ENCODE results near the gene GALNT10.

The GALNT10 gene

GRCh38 chr5:154332451-154332850 lies 141.9 kb downstream of the GALNT10 start:
- no CpG with 5 or more reads among the region's 6 CpGs for WGBS (ENCODE audit: extremely low coverage, insufficient coverage, low lambda C conversion rate)
- Histone ChIP-seq H3K27me3 (ENCODE audit: insufficient read depth, low read length, poor library complexity) (no peaks in the 10 kb centered on the region), H3K18ac (ENCODE audit: low read length) (no peak overlapping the region), H3K4me2 (ENCODE audit: low read length) (no peak overlapping the region), H3K4me3 (ENCODE audit: low read length) (no peak overlapping the region), H2BK120ac (ENCODE audit: low read depth, low read length) (no peak overlapping the region), H2AK5ac (ENCODE audit: low read length) (no peak overlapping the region), H3K56ac (ENCODE audit: low read length) (no peak overlapping the region), H3K36me3 (ENCODE audit: control insufficient read depth, insufficient read depth, low read length) (no peaks in the 10 kb centered on the region), H2BK15ac (replicated peaks; ENCODE audit: low read depth) (no peak overlapping the region), H3K23ac (ENCODE audit: low read length) (no peak overlapping the region), H3K4me1 (ENCODE audit: control insufficient read depth, low read depth, low read length) (no peaks in the 10 kb centered on the region), H3K4ac (ENCODE audit: low read depth, low read length) (no peak overlapping the region), H3K27ac (ENCODE audit: low read depth, low read length) (no peak overlapping the region), H4K8ac (ENCODE audit: low read depth, low read length) (no peak overlapping the region), H3K79me2 (ENCODE audit: control insufficient read depth, insufficient read depth, low read length) (no peaks in the 10 kb centered on the region), H2BK5ac (ENCODE audit: low read length) (no peak overlapping the region), H3K9ac (ENCODE audit: low read length) (no peak overlapping the region), H3K79me1 (ENCODE audit: low read length) (no peaks in the 10 kb centered on the region), H4K5ac (ENCODE audit: low read length) (no peak overlapping the region)
- no peak for DNase-seq

DNA sequence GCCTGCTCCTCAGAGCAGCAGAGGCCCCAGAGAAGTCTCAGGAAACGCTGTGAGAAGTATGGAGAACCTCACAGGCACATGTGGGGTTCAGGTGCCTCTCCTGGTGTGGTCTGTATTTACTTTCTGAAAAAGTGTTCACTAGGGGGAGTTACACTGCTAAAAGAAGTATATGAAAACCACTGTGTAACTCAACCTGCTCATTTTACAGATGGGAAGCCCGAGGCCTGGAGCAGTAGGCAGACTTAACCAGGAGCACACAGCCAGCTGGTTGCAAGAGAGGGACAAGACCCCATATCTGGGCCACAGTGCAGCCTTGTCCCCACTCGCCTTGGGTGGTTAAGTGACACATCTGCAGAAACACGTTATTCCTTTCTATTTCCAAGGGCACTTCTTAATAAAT lies 142.5 kb downstream of the GALNT10 start:
- no peak overlapping the region for H3K18ac ChIP-seq (ENCODE audit: low read length)
- no CpG with 5 or more reads among the region's 4 CpGs for WGBS (ENCODE audit: extremely low coverage, insufficient coverage, low lambda C conversion rate)
- no peak overlapping the region for H4K5ac ChIP-seq (ENCODE audit: low read length)
- H3K27ac ChIP-seq (ENCODE audit: low read depth, low read length) = no peak overlapping the region
- H3K36me3 ChIP-seq (ENCODE audit: control insufficient read depth, insufficient read depth, low read length) = no peaks in the 10 kb centered on the region
- H3K4me2 ChIP-seq (ENCODE audit: low read length) = no peak overlapping the region
- H2BK5ac ChIP-seq (ENCODE audit: low read length) = no peak overlapping the region
- H3K4me1 ChIP-seq (ENCODE audit: control insufficient read depth, low read depth, low read length) = no peaks in the 10 kb centered on the region
- H3K23ac ChIP-seq (ENCODE audit: low read length) = no peak overlapping the region
- H3K4me3 ChIP-seq (ENCODE audit: low read length) = no peak overlapping the region
- no peak overlapping the region for H3K9ac ChIP-seq (ENCODE audit: low read length)
- no peak overlapping the region for H3K4ac ChIP-seq (ENCODE audit: low read depth, low read length)
- no peak overlapping the region for H2BK120ac ChIP-seq (ENCODE audit: low read depth, low read length)
- no peaks in the 10 kb centered on the region for H3K79me2 ChIP-seq (ENCODE audit: control insufficient read depth, insufficient read depth, low read length)
- H3K79me1 ChIP-seq (ENCODE audit: low read length) = no peaks in the 10 kb centered on the region
- no peak overlapping the region for H3K56ac ChIP-seq (ENCODE audit: low read length)
- no peak overlapping the region for H4K8ac ChIP-seq (ENCODE audit: low read depth, low read length)
- H3K27me3 ChIP-seq (ENCODE audit: insufficient read depth, low read length, poor library complexity) = no peaks in the 10 kb centered on the region
- DNase-seq = no peak
- H2BK15ac ChIP-seq (replicated peaks; ENCODE audit: low read depth) = no peak overlapping the region
- no peak overlapping the region for H2AK5ac ChIP-seq (ENCODE audit: low read length)

DNA sequence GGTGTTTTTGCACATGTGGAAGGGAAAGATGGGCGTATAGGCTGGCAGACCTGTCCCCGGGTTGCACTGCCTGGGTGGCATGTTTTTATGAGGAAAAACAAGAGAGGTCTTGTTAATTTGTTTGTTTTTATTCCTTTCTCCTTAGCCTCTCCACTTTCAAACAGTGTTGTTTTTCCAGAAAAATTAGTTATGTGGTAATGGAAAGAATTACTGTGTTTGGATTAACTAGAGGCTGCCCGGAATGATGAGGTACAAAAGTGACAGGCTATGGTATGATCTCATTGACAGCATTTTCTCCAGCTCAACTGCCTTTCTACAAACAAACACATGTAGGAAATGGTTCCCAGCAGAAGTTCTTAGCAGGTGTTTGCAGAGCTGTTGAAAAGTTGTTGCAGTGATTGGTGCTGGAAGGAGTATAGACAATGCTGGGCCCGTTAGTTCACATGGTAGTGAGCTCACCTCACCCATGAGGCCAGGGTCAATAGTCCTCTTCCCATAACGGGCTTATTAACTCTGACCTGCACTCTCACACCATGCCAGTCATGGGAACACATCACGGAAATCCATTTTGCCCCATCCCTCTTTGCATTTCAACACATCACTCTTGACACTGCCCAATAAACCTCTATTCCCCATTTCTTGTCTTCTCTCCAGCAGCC lies 144.0 kb downstream of the GALNT10 start:
- no peak overlapping the region for H4K5ac ChIP-seq (ENCODE audit: low read length)
- H3K79me2 ChIP-seq (ENCODE audit: control insufficient read depth, insufficient read depth, low read length) = no peaks in the 10 kb centered on the region
- H2AK5ac ChIP-seq (ENCODE audit: low read length) = no peak overlapping the region
- H3K36me3 ChIP-seq (ENCODE audit: control insufficient read depth, insufficient read depth, low read length) = no peaks in the 10 kb centered on the region
- no peaks in the 10 kb centered on the region for H3K79me1 ChIP-seq (ENCODE audit: low read length)
- no peak for DNase-seq
- H3K23ac ChIP-seq (ENCODE audit: low read length) = no peak overlapping the region
- H3K4me1 ChIP-seq (ENCODE audit: control insufficient read depth, low read depth, low read length) = no peaks in the 10 kb centered on the region
- no peak overlapping the region for H2BK5ac ChIP-seq (ENCODE audit: low read length)
- H3K27me3 ChIP-seq (ENCODE audit: insufficient read depth, low read length, poor library complexity) = no peaks in the 10 kb centered on the region
- H3K4me2 ChIP-seq (ENCODE audit: low read length) = no peak overlapping the region
- H3K18ac ChIP-seq (ENCODE audit: low read length) = no peak overlapping the region
- H3K9ac ChIP-seq (ENCODE audit: low read length) = no peak overlapping the region
- H2BK120ac ChIP-seq (ENCODE audit: low read depth, low read length) = no peak overlapping the region
- no peak overlapping the region for H2BK15ac ChIP-seq (replicated peaks; ENCODE audit: low read depth)
- H3K27ac ChIP-seq (ENCODE audit: low read depth, low read length) = no peak overlapping the region
- H3K4me3 ChIP-seq (ENCODE audit: low read length) = no peak overlapping the region
- H4K8ac ChIP-seq (ENCODE audit: low read depth, low read length) = no peak overlapping the region
- H3K4ac ChIP-seq (ENCODE audit: low read depth, low read length) = no peak overlapping the region
- WGBS (ENCODE audit: extremely low coverage, insufficient coverage, low lambda C conversion rate) = no CpG with 5 or more reads among the region's 6 CpGs
- H3K56ac ChIP-seq (ENCODE audit: low read length) = no peak overlapping the region

DNA sequence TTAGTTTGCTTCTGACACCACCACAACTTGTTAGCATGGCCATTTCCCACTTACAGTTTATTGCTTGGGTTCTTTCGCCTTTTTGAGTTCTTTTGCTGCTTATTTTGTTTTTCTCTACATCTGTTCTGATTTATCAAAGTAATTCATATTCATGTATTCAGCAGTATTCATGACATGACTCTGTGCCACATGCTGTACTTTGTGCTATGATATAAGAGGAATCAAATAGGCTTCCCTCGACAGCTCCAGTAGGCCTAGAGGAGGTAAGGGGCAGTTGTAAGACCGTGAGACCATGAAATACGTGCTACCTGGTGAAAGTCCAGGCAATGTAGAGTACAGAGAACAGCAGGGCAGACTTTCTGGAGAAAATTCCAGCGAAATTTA lies 144.5 kb downstream of the GALNT10 start:
- Histone ChIP-seq H2AK5ac (ENCODE audit: low read length) (no peak overlapping the region), H4K8ac (ENCODE audit: low read depth, low read length) (no peak overlapping the region), H3K23ac (ENCODE audit: low read length) (no peak overlapping the region), H4K5ac (ENCODE audit: low read length) (no peak overlapping the region), H3K27me3 (ENCODE audit: insufficient read depth, low read length, poor library complexity) (no peaks in the 10 kb centered on the region), H3K4ac (ENCODE audit: low read depth, low read length) (no peak overlapping the region), H3K79me1 (ENCODE audit: low read length) (no peaks in the 10 kb centered on the region), H2BK5ac (ENCODE audit: low read length) (no peak overlapping the region), H3K36me3 (ENCODE audit: control insufficient read depth, insufficient read depth, low read length) (no peaks in the 10 kb centered on the region), H2BK120ac (ENCODE audit: low read depth, low read length) (no peak overlapping the region), H2BK15ac (replicated peaks; ENCODE audit: low read depth) (no peak overlapping the region), H3K27ac (ENCODE audit: low read depth, low read length) (no peak overlapping the region), H3K4me1 (ENCODE audit: control insufficient read depth, low read depth, low read length) (no peaks in the 10 kb centered on the region), H3K18ac (ENCODE audit: low read length) (no peak overlapping the region), H3K4me2 (ENCODE audit: low read length) (no peak overlapping the region), H3K56ac (ENCODE audit: low read length) (no peak overlapping the region), H3K79me2 (ENCODE audit: control insufficient read depth, insufficient read depth, low read length) (no peaks in the 10 kb centered on the region), H3K4me3 (ENCODE audit: low read length) (no peak overlapping the region), H3K9ac (ENCODE audit: low read length) (no peak overlapping the region)
- no CpG with 5 or more reads among the region's 5 CpGs for WGBS (ENCODE audit: extremely low coverage, insufficient coverage, low lambda C conversion rate)
- DNase-seq = no peak

- Histone ChIP-seq H3K4me1 (ENCODE audit: control insufficient read depth, low read depth, low read length) (no peaks in the 10 kb centered on the region), H3K4ac (ENCODE audit: low read depth, low read length) (no peak overlapping the region), H3K27ac (ENCODE audit: low read depth, low read length) (no peak overlapping the region), H2BK120ac (ENCODE audit: low read depth, low read length) (no peak overlapping the region), H3K23ac (ENCODE audit: low read length) (no peak overlapping the region), H3K4me2 (ENCODE audit: low read length) (no peak overlapping the region), H3K79me1 (ENCODE audit: low read length) (no peaks in the 10 kb centered on the region), H2BK5ac (ENCODE audit: low read length) (no peak overlapping the region), H4K5ac (ENCODE audit: low read length) (no peak overlapping the region), H3K18ac (ENCODE audit: low read length) (no peak overlapping the region), H2BK15ac (replicated peaks; ENCODE audit: low read depth) (no peak overlapping the region), H3K27me3 (ENCODE audit: insufficient read depth, low read length, poor library complexity) (no peaks in the 10 kb centered on the region), H3K79me2 (ENCODE audit: control insufficient read depth, insufficient read depth, low read length) (no peaks in the 10 kb centered on the region), H4K8ac (ENCODE audit: low read depth, low read length) (no peak overlapping the region), H3K9ac (ENCODE audit: low read length) (no peak overlapping the region), H3K56ac (ENCODE audit: low read length) (no peak overlapping the region), H3K36me3 (ENCODE audit: control insufficient read depth, insufficient read depth, low read length) (no peaks in the 10 kb centered on the region), H3K4me3 (ENCODE audit: low read length) (no peak overlapping the region), H2AK5ac (ENCODE audit: low read length) (no peak overlapping the region)
- WGBS (ENCODE audit: extremely low coverage, insufficient coverage, low lambda C conversion rate) = no CpG with 5 or more reads among the region's 6 CpGs
- no peak for DNase-seq
Observed at GRCh38 chr5:154341620-154342019, 151.1 kb downstream of the GALNT10 start.

DNA sequence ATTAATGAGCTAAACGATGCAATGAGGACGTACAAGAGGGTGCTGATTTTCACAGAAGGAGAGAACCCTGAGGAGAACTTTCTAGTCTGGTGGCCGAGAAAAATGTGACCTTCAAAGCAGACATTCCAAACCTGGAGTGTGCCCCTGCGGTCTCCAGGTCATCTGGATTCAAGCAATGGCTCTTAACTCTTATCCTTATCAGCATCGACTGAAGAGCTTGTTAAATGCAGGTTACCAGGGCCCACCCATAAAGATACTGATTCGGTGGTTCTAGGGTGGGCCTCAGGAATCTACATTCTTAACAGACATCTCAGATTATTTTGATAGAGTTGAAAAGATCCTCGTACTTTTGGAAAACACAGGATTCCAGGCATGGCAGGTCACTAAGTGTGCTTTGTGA lies 151.7 kb downstream of the GALNT10 start:
- Histone ChIP-seq H3K23ac (ENCODE audit: low read length) (no peak overlapping the region), H3K79me1 (ENCODE audit: low read length) (no peaks in the 10 kb centered on the region), H2BK5ac (ENCODE audit: low read length) (no peak overlapping the region), H3K27ac (ENCODE audit: low read depth, low read length) (no peak overlapping the region), H3K18ac (ENCODE audit: low read length) (no peak overlapping the region), H2BK15ac (replicated peaks; ENCODE audit: low read depth) (no peak overlapping the region), H2AK5ac (ENCODE audit: low read length) (no peak overlapping the region), H2BK120ac (ENCODE audit: low read depth, low read length) (no peak overlapping the region), H3K79me2 (ENCODE audit: control insufficient read depth, insufficient read depth, low read length) (no peaks in the 10 kb centered on the region), H3K4me2 (ENCODE audit: low read length) (no peak overlapping the region), H3K27me3 (ENCODE audit: insufficient read depth, low read length, poor library complexity) (no peaks in the 10 kb centered on the region), H4K5ac (ENCODE audit: low read length) (no peak overlapping the region), H3K56ac (ENCODE audit: low read length) (no peak overlapping the region), H3K9ac (ENCODE audit: low read length) (no peak overlapping the region), H4K8ac (ENCODE audit: low read depth, low read length) (no peak overlapping the region), H3K36me3 (ENCODE audit: control insufficient read depth, insufficient read depth, low read length) (no peaks in the 10 kb centered on the region), H3K4me3 (ENCODE audit: low read length) (no peak overlapping the region), H3K4ac (ENCODE audit: low read depth, low read length) (no peak overlapping the region), H3K4me1 (ENCODE audit: control insufficient read depth, low read depth, low read length) (no peaks in the 10 kb centered on the region)
- WGBS (ENCODE audit: extremely low coverage, insufficient coverage, low lambda C conversion rate) = no CpG with 5 or more reads among the region's 7 CpGs
- peak; percentile 78 for DNase-seq

Measured in mesendoderm (in vitro differentiated cells).